HG03432 (cell line): Measurements from ENCODE around the gene PIP.
"Not testable (repeated sequence)": the region's sequence is repeated elsewhere in the genome, so short reads cannot be mapped to it uniquely, and the experiment has no call there.

Source experiments
- ATAC-seq: cut with Tn5 transposase; IDR thresholded peaks from one replicate; pipeline ENCODE4 v1.9.1; 2021; ENCODE audit warnings: mild to moderate bottlenecking, moderate library complexity; ENCODE audit not compliant: unreplicated experiment

The PIP gene

GRCh38 chr7:143176128-143176527 is 44.3 kb downstream of the PIP start:
- no peak for ATAC-seq

DNA sequence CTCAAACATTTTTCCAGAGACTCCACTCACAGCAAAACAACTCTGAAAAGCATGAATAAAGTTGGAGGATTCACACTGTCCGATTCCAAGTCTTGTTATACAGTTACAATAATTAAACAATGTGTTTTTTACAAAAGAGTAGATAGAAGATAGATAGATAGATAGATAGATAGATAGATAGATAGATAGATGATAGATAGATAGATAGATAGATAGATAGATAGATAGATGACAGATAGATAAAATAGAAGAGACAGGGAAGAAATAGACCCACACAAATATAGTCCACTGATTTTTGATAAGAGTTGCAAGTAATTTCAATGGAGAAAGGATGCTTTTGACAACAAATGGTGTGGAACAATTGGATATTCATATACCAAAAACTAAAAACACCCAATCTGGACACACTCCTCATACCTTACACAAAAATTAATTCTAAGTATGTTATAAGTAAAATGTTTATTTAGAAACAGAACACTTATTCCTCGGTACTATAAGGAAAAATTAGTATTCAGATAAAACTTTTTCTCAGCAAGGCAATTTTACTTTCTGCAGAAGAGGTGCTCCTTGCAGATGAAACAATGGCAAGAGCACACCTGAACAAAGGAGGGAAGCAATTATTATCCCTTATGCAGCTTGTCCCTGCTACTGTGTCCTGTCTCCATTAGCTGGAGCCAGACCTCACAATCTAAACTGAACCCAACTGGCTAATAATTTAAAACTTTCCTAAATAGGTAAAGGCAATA is 45.7 kb downstream of the PIP start:
- no peak for ATAC-seq

- ATAC-seq, result not testable (repeated sequence)
These were observed 48.9 kb downstream of the PIP start for GRCh38 chr7:143180771-143181170.

DNA sequence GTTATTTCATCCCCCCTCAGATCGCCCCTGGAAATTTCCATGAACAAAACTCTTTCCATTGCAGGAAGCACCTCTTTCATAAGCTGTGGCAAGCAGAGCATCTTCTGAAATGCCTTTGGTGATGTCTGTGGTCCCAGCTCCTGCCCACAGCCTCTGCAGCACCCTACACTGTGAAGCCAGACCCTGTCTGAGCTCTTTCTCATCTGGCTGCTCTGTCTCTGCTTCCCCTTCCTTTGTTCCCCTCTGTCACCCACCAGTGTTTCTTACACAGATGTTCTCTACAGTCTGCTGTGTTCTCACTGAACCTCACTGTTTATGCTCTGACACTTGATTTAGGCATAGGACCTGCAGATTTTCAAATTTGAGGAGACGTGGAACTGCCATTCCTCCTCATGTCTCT is 49.5 kb downstream of the PIP start:
- ATAC-seq, result no peak

GRCh38 chr7:143183024-143183423 is 51.1 kb downstream of the PIP start, which contains the start of gene TAS2R39:
TSS of gene TAS2R39 (plus strand) at chr7:143183419. CDS start at chr7:143183419, 0 bp downstream.
- no peak for ATAC-seq

- ATAC-seq, result no peak
These were observed 53.7 kb downstream of the PIP start for GRCh38 chr7:143185551-143185950.

DNA sequence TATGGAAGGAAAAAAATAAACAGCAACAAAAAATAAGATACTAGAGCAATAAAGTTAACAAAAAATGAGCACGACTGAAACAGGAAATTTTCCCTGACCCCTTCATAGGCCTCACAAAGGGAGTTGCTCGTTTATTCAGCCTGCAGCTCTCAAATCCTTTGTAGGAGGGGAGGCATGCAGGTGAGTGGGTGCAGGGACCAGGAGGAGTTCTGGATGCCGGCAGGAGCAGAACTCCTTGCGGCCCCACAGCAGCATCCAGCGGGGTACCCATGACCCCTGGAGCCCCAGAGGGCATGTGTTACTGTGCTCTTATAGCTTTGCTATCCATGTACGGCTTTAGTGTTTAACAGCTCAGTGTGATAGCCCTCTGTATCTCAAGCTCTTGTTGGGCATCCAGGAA is 57.1 kb downstream of the PIP start:
- ATAC-seq, result no peak
